Fibroblast of lung (primary cell): ENCODE results near the gene DNAJC18.

ENCODE experiments used
- CTCF ChIP-seq, 2 donors: IDR thresholded peaks in 1 of 2; conservative IDR thresholded peaks in 1 of 2; 1 replicate in 1 of 2; 2 replicates in 1 of 2; pipeline ENCODE4 v1.5.1; 2011 to 2012; ENCODE audit warnings: low read length in 2 of 2, control low read depth in 1 of 2, inconsistent platforms in 1 of 2, low read depth in 1 of 2, mild to moderate bottlenecking in 1 of 2
- EZH2 ChIP-seq: IDR thresholded peaks from 2 replicates; pipeline ENCODE4 v1.5.1; 2012; ENCODE audit warnings: low read length, control low read depth, mild to moderate bottlenecking; ENCODE audit errors: missing control alignments

GRCh38 chr5:139425497-139425896 is 13.8 kb downstream of the DNAJC18 start:
- no peak for TF ChIP-seq CTCF (conservative IDR thresholded peaks at IDR 0.05 in 1 of 2, IDR thresholded peaks at IDR 0.05 in 1 of 2; ENCODE audit: low read depth in 1 of 2, low read length in 2 of 2)
- TF ChIP-seq EZH2, result no peak
